H9 (cell line): ENCODE data around the gene TCF7L1. TPM values are rescaled to one million over a fixed set of nuclear protein-coding genes. Genes with fewer than 3 reads are reported as not detected.

Experiments used
- DNase-seq: peaks from one replicate; pipeline ENCODE4 v3.0.0-alpha.2; 2017
- H2AFZ ChIP-seq: one replicate; pipeline ENCODE4 v1.6.1; 2013; ENCODE audit warnings: mild to moderate bottlenecking, low read length, control low read depth, moderate library complexity
- H2AK5ac ChIP-seq: 2 replicates; pipeline ENCODE4 v1.6.1; 2013; ENCODE audit warnings: low read length, control low read depth, mixed read lengths; ENCODE audit not compliant: insufficient read length
- H2BK120ac ChIP-seq: one replicate; pipeline ENCODE4 v1.6.1; 2013; ENCODE audit warnings: low read depth, mild to moderate bottlenecking, low read length, control low read depth, inconsistent platforms; ENCODE audit not compliant: poor library complexity, severe bottlenecking
- H2BK12ac ChIP-seq: 2 replicates; pipeline ENCODE4 v1.6.1; 2013; ENCODE audit warnings: low read length, control low read depth, mixed read lengths, low read depth; ENCODE audit not compliant: insufficient read length
- H2BK15ac ChIP-seq: 2 replicates; pipeline ENCODE4 v1.6.1; 2013; ENCODE audit warnings: low read depth, low read length, control low read depth
- H2BK20ac ChIP-seq: one replicate; pipeline ENCODE4 v1.6.1; 2013; ENCODE audit warnings: low read depth, mild to moderate bottlenecking, low read length, control low read depth, inconsistent platforms; ENCODE audit not compliant: poor library complexity, severe bottlenecking
- H2BK5ac ChIP-seq: 2 replicates; pipeline ENCODE4 v1.6.1; 2013; ENCODE audit warnings: low read length, control low read depth, mixed read lengths; ENCODE audit not compliant: insufficient read length
- H3K14ac ChIP-seq: 2 replicates; pipeline ENCODE4 v1.6.1; 2013; ENCODE audit warnings: low read length, control low read depth; ENCODE audit not compliant: insufficient read depth
- H3K18ac ChIP-seq: 2 replicates; pipeline ENCODE4 v1.6.1; 2013; ENCODE audit warnings: low read depth, mild to moderate bottlenecking, mixed read lengths, low read length, control low read depth; ENCODE audit not compliant: insufficient read length
- H3K23ac ChIP-seq: 2 replicates; pipeline ENCODE4 v1.6.1; 2013; ENCODE audit warnings: low read length, control low read depth, mixed read lengths, low read depth; ENCODE audit not compliant: insufficient read length
- H3K23me2 ChIP-seq: 2 replicates; pipeline ENCODE4 v1.6.1; 2013; ENCODE audit warnings: low read depth, mild to moderate bottlenecking, mixed read lengths, low read length, control low read depth; ENCODE audit not compliant: insufficient read length, poor library complexity, severe bottlenecking
- H3K27ac ChIP-seq: 2 replicates; pipeline ENCODE4 v1.5.1; 2013; ENCODE audit warnings: low read length, control low read depth, mixed read lengths, low read depth; ENCODE audit not compliant: insufficient read length
- H3K27me3 ChIP-seq: 2 replicates; pipeline ENCODE4 v1.6.1; 2013; ENCODE audit warnings: low read length, control low read depth, inconsistent platforms; ENCODE audit not compliant: insufficient read depth
- H3K4ac ChIP-seq: 2 replicates; pipeline ENCODE4 v1.6.1; 2013; ENCODE audit warnings: low read depth, mild to moderate bottlenecking, control low read depth, inconsistent platforms, low read length, moderate library complexity
- H3K4me1 ChIP-seq: 2 replicates; pipeline ENCODE4 v1.6.1; 2013; ENCODE audit warnings: low read length, control low read depth, inconsistent platforms; ENCODE audit not compliant: insufficient read depth
- H3K4me2 ChIP-seq: 2 replicates; pipeline ENCODE4 v1.6.1; 2013; ENCODE audit warnings: low read length, control low read depth, mixed read lengths; ENCODE audit not compliant: insufficient read length, insufficient read depth
- H3K56ac ChIP-seq: 2 replicates; pipeline ENCODE4 v1.6.1; 2013; ENCODE audit warnings: low read depth, mild to moderate bottlenecking, mixed read lengths, low read length, control low read depth; ENCODE audit not compliant: insufficient read length
- H3K79me1 ChIP-seq: 2 replicates; pipeline ENCODE4 v1.6.1; 2013; ENCODE audit warnings: low read depth, mild to moderate bottlenecking, moderate library complexity, low read length, control low read depth, inconsistent platforms; ENCODE audit not compliant: insufficient read depth, poor library complexity, severe bottlenecking
- H3K79me2 ChIP-seq: 2 replicates; pipeline ENCODE4 v1.6.1; 2013; ENCODE audit warnings: low read length, control low read depth, inconsistent platforms; ENCODE audit not compliant: insufficient read depth
- H3K9ac ChIP-seq: 2 replicates; pipeline ENCODE4 v1.6.1; 2013; ENCODE audit warnings: low read length, control low read depth, mixed read lengths; ENCODE audit not compliant: insufficient read length; ENCODE audit errors: extremely low read depth
- H3K9me3 ChIP-seq: one replicate; pipeline ENCODE4 v1.6.1; 2013; ENCODE audit warnings: low read depth, low read length, inconsistent platforms; ENCODE audit not compliant: control insufficient read depth
- H3T11ph ChIP-seq: one replicate; pipeline ENCODE4 v1.6.1; 2013; ENCODE audit warnings: mild to moderate bottlenecking, low read length, control low read depth, inconsistent platforms
- H4K20me1 ChIP-seq: one replicate; pipeline ENCODE4 v1.6.1; 2013; ENCODE audit not compliant: control insufficient read depth, insufficient read length, insufficient read depth
- H4K5ac ChIP-seq: 2 replicates; pipeline ENCODE4 v1.6.1; 2013; ENCODE audit warnings: low read depth, mild to moderate bottlenecking, mixed read lengths, low read length, control low read depth; ENCODE audit not compliant: insufficient read length
- H4K8ac ChIP-seq: replicated peaks from 2 replicates; pipeline ENCODE4 v1.6.1; 2013; ENCODE audit warnings: low read length, control low read depth, mixed read lengths, low read depth; ENCODE audit not compliant: insufficient read length
- H4K91ac ChIP-seq: 2 replicates; pipeline ENCODE4 v1.6.1; 2013; ENCODE audit warnings: low read depth, mild to moderate bottlenecking, moderate library complexity, mixed read lengths, low read length, control low read depth; ENCODE audit not compliant: insufficient read length
- H3K27ac Mint-ChIP-seq, 3 experiments: 2 replicates in 2 of 3; 3 replicates in 1 of 3; pipeline ENCODE4 v1.8.0; 2020 to 2021; ENCODE audit warnings: mixed read lengths in 3 of 3, mild to moderate bottlenecking in 1 of 3, moderate library complexity in 1 of 3
- H3K27me3 Mint-ChIP-seq: 2 replicates; pipeline ENCODE4 v1.8.0; 2021; ENCODE audit warnings: low read depth, mild to moderate bottlenecking, moderate library complexity, mixed read lengths
- H3K36me3 Mint-ChIP-seq, 3 experiments: 2 replicates in 2 of 3; 3 replicates in 1 of 3; pipeline ENCODE4 v1.8.0; 2020 to 2021; ENCODE audit warnings: low read depth in 3 of 3, mixed read lengths in 3 of 3; ENCODE audit not compliant: insufficient read depth in 1 of 3
- H3K4me1 Mint-ChIP-seq, 2 experiments: 2 replicates each; pipeline ENCODE4 v1.8.0; 2020; ENCODE audit warnings: mixed read lengths in 2 of 2
- H3K4me3 Mint-ChIP-seq, 2 experiments: 2 replicates in 1 of 2; 3 replicates in 1 of 2; pipeline ENCODE4 v1.8.0; 2020 to 2021; ENCODE audit warnings: mild to moderate bottlenecking in 2 of 2, mixed read lengths in 2 of 2, moderate library complexity in 1 of 2
- H3K9me3 Mint-ChIP-seq, 2 experiments: 2 replicates in 1 of 2; 3 replicates in 1 of 2; pipeline ENCODE4 v1.8.0; 2020; ENCODE audit warnings: mild to moderate bottlenecking in 2 of 2, mixed read lengths in 2 of 2, moderate library complexity in 1 of 2
- CTCF ChIP-seq: fragments of 200-600 bp; sonication (generic); conservative IDR thresholded peaks from 3 replicates; pipeline ENCODE4 v1.8.0; 2021; ENCODE audit warnings: antibody characterized with exemption, mild to moderate bottlenecking
- WGBS: extraction: QIAGEN DNeasy Blood & Tissue Kit; methylation state at CpG from one replicate; pipeline ENCODE4 v1.1.7; 2013; ENCODE audit warnings: missing lambda C conversion rate, low lambda C conversion rate, mixed read lengths; ENCODE audit not compliant: insufficient read length; ENCODE audit errors: extremely low coverage; 5-methylcytosine and 5-hydroxymethylcytosine counted together
- total RNA-seq: library from RNA; stranded (reverse); gene quantifications from 2 replicates; pipeline ENCODE4 v1.2.1, GENCODE V29; 2021

The TCF7L1 gene
- total RNA-seq, 1 experiment from 2014 or later = 112 TPM

GRCh38 chr2:85171916-85172315 lies 38.7 kb downstream of the TCF7L1 start:
- H3K4me3 Mint-ChIP-seq = no peak overlapping the region
- Histone ChIP-seq H3K18ac (no peak overlapping the region), H3K9me3 (no peaks in the 10 kb centered on the region), H2BK20ac (no peak overlapping the region), H3K23me2 (no peaks in the 10 kb centered on the region), H3T11ph (no peak overlapping the region), H2BK15ac (no peak overlapping the region), H3K27ac (no peak overlapping the region), H2BK120ac (no peak overlapping the region), H4K91ac (no peak overlapping the region), H3K14ac (no peak overlapping the region), H3K23ac (no peak overlapping the region), H3K9ac (no peak overlapping the region), H4K5ac (no peak overlapping the region), H3K79me1 (peaks cover 3% of the 10 kb centered on the region), H3K27me3 (no peaks in the 10 kb centered on the region), H4K8ac (no peak overlapping the region), H3K56ac (no peak overlapping the region), H4K20me1 (no peaks in the 10 kb centered on the region), H3K79me2 (peaks cover 31% of the 10 kb centered on the region), H3K4me1 (peaks cover 15% of the 10 kb centered on the region), H2AFZ (no peak overlapping the region), H2BK12ac (no peak overlapping the region), H2AK5ac (no peak overlapping the region), H2BK5ac (no peak overlapping the region), H3K4me2 (no peak overlapping the region), H3K4ac (no peak overlapping the region)
- WGBS = no CpG with 5 or more reads among the region's 10 CpGs
- no peak for TF ChIP-seq CTCF
- peaks cover 17 to 36% (median 30%) of the 10 kb centered on the region in 3 experiments; a peak in 6 of 7 replicates for H3K36me3 Mint-ChIP-seq
- no peak for DNase-seq
- H3K27me3 Mint-ChIP-seq = no peaks in the 10 kb centered on the region
- H3K4me1 Mint-ChIP-seq = peaks cover 64 to 77% of the 10 kb centered on the region in 2 experiments
- H3K27ac Mint-ChIP-seq = peak overlapping the region in 2 of 3 experiments; percentile 25 to 54; a peak in 2 of 7 replicates
- no peaks in the 10 kb centered on the region; a peak in 1 of 5 replicates for H3K9me3 Mint-ChIP-seq
